Stimulated activated CD4-positive, alpha-beta T cell treated with anti-CD3 and anti-CD28 coated beads, Interleukin-1b, Interleukin-23, amount 100 ng/mL, for 4 hours (primary cell): ENCODE results near the gene RAB4A.
"Not testable (repeated sequence)": the region's sequence is repeated elsewhere in the genome, so short reads cannot be mapped to it uniquely, and the experiment has no call there.

Source experiments
- DNase-seq, 2 donors: peaks; one replicate each; pipeline ENCODE4 v3.0.0-alpha.2; 2020; ENCODE audit warnings: low read depth in 2 of 2

Gene RAB4A

GRCh38 chr1:229298420-229298819 lies 27.5 kb downstream of the RAB4A start:
- DNase-seq = no peak

GRCh38 chr1:229298887-229299503 lies 28.1 kb downstream of the RAB4A start:
- DNase-seq = no peak

- no peak for DNase-seq
These were observed 29.3 kb downstream of the RAB4A start for GRCh38 chr1:229300099-229300757.

- DNase-seq = no peak
These were observed 31.8 kb downstream of the RAB4A start for GRCh38 chr1:229302740-229303139.

GRCh38 chr1:229303855-229304254 lies 32.9 kb downstream of the RAB4A start:
- DNase-seq = no peak

- no peak for DNase-seq
These were observed 34.5 kb downstream of the RAB4A start for GRCh38 chr1:229305392-229305791.

GRCh38 chr1:229309074-229309473 lies 38.2 kb downstream of the RAB4A start:
- no peak for DNase-seq

GRCh38 chr1:229309684-229310083 lies 38.8 kb downstream of the RAB4A start:
- DNase-seq = no peak

GRCh38 chr1:229310833-229311232 lies 39.9 kb downstream of the RAB4A start:
- DNase-seq = no peak

- no peak for DNase-seq
These were observed 45.3 kb downstream of the RAB4A start for GRCh38 chr1:229316166-229316565.

GRCh38 chr1:229318056-229318455 lies 47.1 kb downstream of the RAB4A start:
- no peak for DNase-seq

- no peak for DNase-seq
These were observed 48.6 kb downstream of the RAB4A start for GRCh38 chr1:229319487-229319886.

GRCh38 chr1:229323201-229323600 lies 52.3 kb downstream of the RAB4A start:
- no peak for DNase-seq

- no peak for DNase-seq
These were observed 53.1 kb downstream of the RAB4A start for GRCh38 chr1:229323885-229324553.

- no peak for DNase-seq
These were observed 54.5 kb downstream of the RAB4A start for GRCh38 chr1:229325401-229325800.

GRCh38 chr1:229325853-229326487 lies 55.1 kb downstream of the RAB4A start:
- DNase-seq = no peak

- DNase-seq = no peak
These were observed 55.7 kb downstream of the RAB4A start for GRCh38 chr1:229326601-229327000.

GRCh38 chr1:229327765-229328164 lies 56.9 kb downstream of the RAB4A start:
- DNase-seq = not testable (repeated sequence)

GRCh38 chr1:229328598-229329362 lies 57.9 kb downstream of the RAB4A start:
- DNase-seq = no peak

- DNase-seq = no peak
These were observed 63.4 kb downstream of the RAB4A start for GRCh38 chr1:229334269-229334668.

- DNase-seq = no peak
These were observed 63.8 kb downstream of the RAB4A start for GRCh38 chr1:229334716-229335115.

GRCh38 chr1:229336345-229336744 lies 65.4 kb downstream of the RAB4A start:
- DNase-seq = no peak
